B cell (primary cell): ENCODE results near the gene MESD. TPM values are rescaled to one million over a fixed set of nuclear protein-coding genes. Genes with fewer than 3 reads are reported as not detected.
A peak's percentile ranks its signal among the peaks of the same experiment; 100 is the strongest.

Experiments used
- ATAC-seq: fragments of 200-7000 bp; cut with Tn5 transposase; one replicate; pipeline ENCODE4 v1.10.0; 2021; ENCODE audit warnings: low read depth, mild to moderate bottlenecking, moderate number of reproducible peaks, moderate library complexity
- CTCF ChIA-PET: fragments of 350-600 bp; sonication (Branson Sonifier 250); formaldehyde crosslinking; loops from one replicate; lab custom pipeline; 2021; ENCODE audit warnings: antibody characterized with exemption, inconsistent platforms; lab: Charles Lee
- POLR2A ChIA-PET: fragments of 350-600 bp; sonication (Branson Sonifier 250); formaldehyde crosslinking; loops from one replicate; lab custom pipeline; 2021; ENCODE audit warnings: antibody characterized with exemption; lab: Charles Lee
- DNase-seq: peaks from one replicate; pipeline ENCODE4 v3.0.0; 2013
- H2AFZ ChIP-seq: 2 replicates; pipeline ENCODE4 v1.6.1; 2012; ENCODE audit warnings: mild to moderate bottlenecking, low read depth, low read length; ENCODE audit not compliant: insufficient read depth, poor library complexity, severe bottlenecking
- H3K27ac ChIP-seq, 2 donors: 1 replicate in 1 of 2; 2 replicates in 1 of 2; pipeline ENCODE4 v1.5.1; 2012 to 2013; ENCODE audit warnings: low read length in 2 of 2, mild to moderate bottlenecking in 2 of 2, moderate library complexity in 1 of 2
- H3K27me3 ChIP-seq, 4 experiments: fragments of 200-600 bp in 1 of 4; sonication (generic) in 1 of 4; replicated peaks in 1 of 4; 1 replicate in 2 of 4; 2 replicates in 2 of 4; pipeline versions ENCODE4 v1.6.1 to v1.7.0; 2013 to 2016; ENCODE audit warnings: low read length in 3 of 4, mild to moderate bottlenecking in 2 of 4, mixed read lengths in 1 of 4, moderate library complexity in 1 of 4; ENCODE audit not compliant: insufficient read depth in 4 of 4, control insufficient read depth in 3 of 4; ENCODE audit errors: control extremely low read depth in 1 of 4
- H3K36me3 ChIP-seq, 2 experiments: replicated peaks in 1 of 2; 1 replicate in 1 of 2; 2 replicates in 1 of 2; pipeline versions ENCODE4 v1.6.1 to v1.7.1; 2013; ENCODE audit warnings: low read length in 1 of 2; ENCODE audit not compliant: insufficient read depth in 2 of 2, control insufficient read depth in 1 of 2; ENCODE audit errors: control extremely low read depth in 1 of 2, extremely low read depth in 1 of 2
- H3K4me1 ChIP-seq, 2 donors: fragments of 200-600 bp in 1 of 2; sonication (generic) in 1 of 2; 1 replicate in 1 of 2; 2 replicates in 1 of 2; pipeline versions ENCODE4 v1.5.1 to v1.6.1; 2013 to 2017; ENCODE audit warnings: low read length in 2 of 2; ENCODE audit not compliant: control insufficient read depth in 2 of 2, insufficient read depth in 2 of 2
- H3K4me2 ChIP-seq: replicated peaks from 2 replicates; pipeline ENCODE3; 2012; ENCODE audit warnings: mild to moderate bottlenecking, low read depth, low read length; ENCODE audit not compliant: poor library complexity, severe bottlenecking
- H3K4me3 ChIP-seq, 5 experiments: fragments of 200-600 bp in 1 of 5; sonication (generic) in 1 of 5; 1 replicate in 3 of 5; 2 replicates in 2 of 5; pipeline versions ENCODE4 v1.5.1 to v1.7.0; 2011 to 2016; ENCODE audit warnings: low read length in 4 of 5, mild to moderate bottlenecking in 4 of 5, low read depth in 2 of 5, control low read depth in 1 of 5, moderate library complexity in 1 of 5; ENCODE audit not compliant: insufficient read depth in 1 of 5; ENCODE audit errors: control extremely low read depth in 1 of 5, extremely low read depth in 1 of 5
- H3K79me2 ChIP-seq: fragments of 200-600 bp; sonication (generic); one replicate; pipeline ENCODE4 v1.6.0; 2016; ENCODE audit warnings: low read length; ENCODE audit not compliant: control insufficient read depth, insufficient read depth
- H3K9ac ChIP-seq: fragments of 200-600 bp; sonication (generic); 2 replicates; pipeline ENCODE4 v1.6.1; 2017; ENCODE audit warnings: mild to moderate bottlenecking, low read length, moderate library complexity
- H3K9me3 ChIP-seq, 3 donors: one replicate each; pipeline versions ENCODE4 v1.6.1 to v1.7.1; 2013; ENCODE audit warnings: low read length in 2 of 3; ENCODE audit not compliant: control insufficient read depth in 2 of 3, insufficient read depth in 1 of 3; ENCODE audit errors: control extremely low read depth in 1 of 3
- H4K20me1 ChIP-seq: 2 replicates; pipeline ENCODE4 v1.6.0; 2012; ENCODE audit warnings: mild to moderate bottlenecking, low read length; ENCODE audit not compliant: insufficient read depth, control insufficient read depth, poor library complexity, severe bottlenecking
- H3K27ac Mint-ChIP-seq: one replicate; pipeline ENCODE4 v1.8.0; 2021; ENCODE audit warnings: mixed read lengths
- H3K27me3 Mint-ChIP-seq: one replicate; pipeline ENCODE4 v1.8.0; 2021; ENCODE audit warnings: mixed read lengths
- H3K4me1 Mint-ChIP-seq: one replicate; pipeline ENCODE4 v1.8.0; 2021; ENCODE audit warnings: mixed read lengths
- H3K4me3 Mint-ChIP-seq: one replicate; pipeline ENCODE4 v1.8.0; 2021; ENCODE audit warnings: mixed read lengths
- H3K9me3 Mint-ChIP-seq: one replicate; pipeline ENCODE4 v1.8.0; 2022; ENCODE audit warnings: mixed read lengths; ENCODE audit not compliant: insufficient read depth
- CTCF ChIP-seq: fragments of 200-600 bp; IDR thresholded peaks from one replicate; pipeline ENCODE4 v1.8.0; 2022; ENCODE audit warnings: antibody characterized with exemption, mild to moderate bottlenecking
- EZH2 ChIP-seq: IDR thresholded peaks from 2 replicates; pipeline ENCODE4 v1.6.1; 2012; ENCODE audit warnings: borderline replicate concordance, low read depth, mild to moderate bottlenecking, moderate library complexity, low read length; ENCODE audit not compliant: insufficient read depth, poor library complexity, severe bottlenecking
- WGBS: methylation state at CpG from one replicate; pipeline ENCODE4 v1.1.5; 2013; ENCODE audit warnings: missing lambda C conversion rate; ENCODE audit not compliant: insufficient coverage; 5-methylcytosine and 5-hydroxymethylcytosine counted together
- intact Hi-C: fragments of 100-400 bp; cut with micrococcal nuclease; formaldehyde crosslinking; loops from one replicate; pipeline ENCODE4 v1.10.0; 2022
- polyA plus RNA-seq: library from polyadenylated mRNA; depleted of rRNA; stranded (reverse); fragments of >200 nt; gene quantifications from 2 replicates; pipeline ENCODE4 v1.2.3, GENCODE V29; 2012
- total RNA-seq, 2 donors: library from RNA; stranded (reverse); fragments of 120-200 nt in 1 of 2; gene quantifications; 1 replicate in 1 of 2; 2 replicates in 1 of 2; pipeline versions ENCODE4 v1.2.3 to v1.2.4, GENCODE V29; 2013 to 2022

Gene MESD
- total and polyA plus RNA-seq, 2 donors (not counting 1 experiment from before 2014, with no cell fraction given): 7.9 to 35.3 TPM

- Histone ChIP-seq H3K9ac (no peak overlapping the region), H2AFZ (no peak overlapping the region), H3K4me2 (no peak overlapping the region), H4K20me1 (no peaks in the 10 kb centered on the region), H3K27me3 (no peaks in the 10 kb centered on the region), H3K27ac (no peak overlapping the region), H3K9me3 (peaks cover 0 to 3% (median 2%) of the 10 kb centered on the region in 3 donors), H3K4me3 (no peak overlapping the region), H3K79me2 (no peaks in the 10 kb centered on the region), H3K4me1 (peaks cover 12 to 22% of the 10 kb centered on the region in 2 donors), H3K36me3 (no peaks in the 10 kb centered on the region)
- ATAC-seq: no peak
- WGBS: no CpG with 5 or more reads among the region's 1 CpG
- Mint-ChIP-seq H3K27ac (no peak overlapping the region), H3K9me3 (no peaks in the 10 kb centered on the region), H3K4me1 (peaks cover 24% of the 10 kb centered on the region), H3K4me3 (no peak overlapping the region), H3K27me3 (no peaks in the 10 kb centered on the region)
- intact Hi-C loops: loop anchor here (10.0 kb wide), 1 partner anchor 301 kb away; the partner anchor contains the start of gene ABHD17C
- ChIA-PET CTCF (no interaction called here), POLR2A (no interaction called here)
- DNase-seq: peak; percentile 20
- no peak for TF ChIP-seq EZH2
- TF ChIP-seq CTCF: peak; percentile 42
Measured at GRCh38 chr15:80996247-80996646, 6.6 kb upstream of the MESD start.

GRCh38 chr15:80992441-80992840 is 2.8 kb upstream of the MESD start:
- ATAC-seq: no peak
- H3K9ac ChIP-seq: no peak overlapping the region
- DNase-seq: no peak
- no peak overlapping the region for H3K27ac Mint-ChIP-seq
- no peak overlapping the region for H3K4me3 ChIP-seq
- no peaks in the 10 kb centered on the region for H3K27me3 ChIP-seq
- no peak overlapping the region for H3K4me2 ChIP-seq
- no peak overlapping the region for H2AFZ ChIP-seq
- TF ChIP-seq EZH2: no peak
- no peaks in the 10 kb centered on the region for H3K27me3 Mint-ChIP-seq
- no peak overlapping the region for H3K27ac ChIP-seq
- CTCF ChIA-PET: no interaction called here
- no peaks in the 10 kb centered on the region for H3K9me3 Mint-ChIP-seq
- H3K9me3 ChIP-seq: peaks cover 0 to 3% (median 2%) of the 10 kb centered on the region in 3 donors
- no peaks in the 10 kb centered on the region for H4K20me1 ChIP-seq
- intact Hi-C loops: loop anchor here (10.0 kb wide), 1 partner anchor 298 kb away; the partner anchor contains the start of gene ABHD17C
- H3K36me3 ChIP-seq: no peaks in the 10 kb centered on the region
- H3K4me1 Mint-ChIP-seq: peaks cover 32% of the 10 kb centered on the region
- H3K4me3 Mint-ChIP-seq: no peak overlapping the region
- H3K79me2 ChIP-seq: peaks cover 20% of the 10 kb centered on the region
- no CpG with 5 or more reads among the region's 1 CpG for WGBS
- peaks cover 18 to 24% of the 10 kb centered on the region in 2 donors for H3K4me1 ChIP-seq
- POLR2A ChIA-PET: no interaction called here
